Body of pancreas (tissue), 4 donors: ENCODE data around the gene PRR14. TPM values are rescaled to one million over a fixed set of nuclear protein-coding genes. Genes with fewer than 3 reads are reported as not detected.
A peak's percentile ranks its signal among the peaks of the same experiment; 100 is the strongest.

Experiments
- ATAC-seq: fragments of 150-250 bp; one replicate; pipeline ENCODE4 v1.9.1; 2016
- DNase-seq, 4 donors: peaks; one replicate each; pipeline ENCODE4 v3.0.0-alpha.2; 2019
- H3K27ac ChIP-seq, 4 donors: fragments of 200-600 bp; sonication (generic); 1 replicate in 3 of 4; 2 replicates in 1 of 4; pipeline versions ENCODE4 v1.5.1 to v1.6.1; 2016 to 2019; ENCODE audit warnings: mild to moderate bottlenecking in 1 of 4, mixed read lengths in 1 of 4, moderate library complexity in 1 of 4
- H3K27me3 ChIP-seq, 2 donors: fragments of 200-600 bp; sonication (generic); one replicate each; pipeline ENCODE4 v1.6.0; 2016; ENCODE audit warnings: mild to moderate bottlenecking in 1 of 2
- H3K36me3 ChIP-seq, 2 donors: fragments of 200-600 bp; sonication (generic); replicated peaks in 1 of 2; 2 replicates each; pipeline ENCODE4 v1.5.1; 2016; ENCODE audit warnings: low read depth in 2 of 2; ENCODE audit not compliant: insufficient read depth in 1 of 2
- H3K4me1 ChIP-seq: fragments of 200-600 bp; sonication (generic); one replicate; pipeline ENCODE4 v1.6.0; 2016
- H3K4me3 ChIP-seq, 2 donors: fragments of 200-600 bp; sonication (generic); 1 replicate in 1 of 2; 2 replicates in 1 of 2; pipeline ENCODE4 v1.5.1; 2016 to 2019
- H3K9me3 ChIP-seq, 3 donors: fragments of 200-600 bp; sonication (generic); 1 replicate in 2 of 3; 2 replicates in 1 of 3; pipeline ENCODE4 v1.5.1; 2016
- POLR2A ChIP-seq, 3 donors: fragments of 450-650 bp; IDR thresholded peaks; one replicate each; pipeline ENCODE4 v1.6.1; 2016; ENCODE audit warnings: antibody characterized with exemption in 3 of 3, mild to moderate bottlenecking in 2 of 3
- WGBS, 2 donors: methylation state at CpG; one replicate each; pipeline ENCODE4 v1.1.5; 2017; 5-methylcytosine and 5-hydroxymethylcytosine counted together
- intact Hi-C: fragments of 100-400 bp; cut with DNase I; formaldehyde crosslinking; loops from one replicate; pipeline ENCODE4 v1.15.1; 2023
- total RNA-seq, 2 donors: library from RNA; depleted of rRNA; stranded (reverse); fragments of >200 nt; gene quantifications; one replicate each; pipeline ENCODE4 v1.1.0, GENCODE V29; 2016
- TF ChIP-seq, protein P1 (sequence below), 7 experiments: fragments of 450-650 bp in 4 of 7; fragments of 200-600 bp in 3 of 7; sonication (generic) in 3 of 7; IDR thresholded peaks; one replicate each; pipeline ENCODE4 v1.5.1; 2016 to 2019; ENCODE audit warnings: antibody characterized with exemption in 7 of 7

Gene PRR14
- total RNA-seq, 2 donors from 2014 or later, result 20.5 to 65.6 TPM

DNA sequence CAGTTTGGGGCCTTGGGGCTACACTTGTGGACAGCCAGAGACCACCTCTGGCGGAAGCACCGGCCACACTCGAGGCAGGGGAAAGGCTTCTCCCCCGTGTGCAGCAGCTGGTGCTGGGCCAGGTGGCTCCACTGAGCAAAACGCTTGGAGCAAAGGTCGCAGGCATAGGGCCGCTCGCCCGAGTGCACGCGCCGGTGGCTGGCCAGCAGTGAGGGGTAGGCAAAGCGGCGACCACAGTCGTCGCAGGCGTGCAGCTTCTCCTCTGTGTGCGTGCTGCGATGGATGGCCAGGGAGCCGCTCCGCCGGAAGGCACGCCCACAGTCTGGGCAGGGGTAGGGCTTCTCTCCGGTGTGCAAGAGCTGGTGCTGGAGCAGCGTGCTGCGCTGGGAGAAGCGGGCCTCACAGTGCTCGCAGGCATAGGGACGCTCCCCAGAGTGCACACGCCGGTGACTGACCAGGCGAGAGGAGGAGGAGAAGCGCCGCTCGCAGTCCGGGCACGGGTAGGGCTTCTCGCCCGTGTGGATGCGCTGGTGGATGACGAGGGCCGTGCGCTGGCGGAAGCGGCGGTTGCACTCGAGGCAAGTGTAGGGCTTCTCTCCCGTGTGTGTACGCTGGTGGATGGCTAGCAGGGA, 46.3 kb upstream of the PRR14 start:
- no peak for DNase-seq
- ATAC-seq, result no peak
- H3K27me3 ChIP-seq, result no peaks in the 10 kb centered on the region
- H3K4me3 ChIP-seq, result no peak overlapping the region
- peaks cover 8 to 16% of the 10 kb centered on the region in 2 donors for H3K36me3 ChIP-seq
- WGBS, 2 donors, result 90 to 98% methylated on average over 8 to 49 of the region's 49 CpGs
- H3K4me1 ChIP-seq, result peaks cover 16% of the 10 kb centered on the region
- intact Hi-C loops, result no loop called here
- H3K27ac ChIP-seq, result no peak overlapping the region
- no peak for TF ChIP-seq POLR2A (IDR thresholded peaks at IDR 0.05)
- TF ChIP-seq, protein P1, sequence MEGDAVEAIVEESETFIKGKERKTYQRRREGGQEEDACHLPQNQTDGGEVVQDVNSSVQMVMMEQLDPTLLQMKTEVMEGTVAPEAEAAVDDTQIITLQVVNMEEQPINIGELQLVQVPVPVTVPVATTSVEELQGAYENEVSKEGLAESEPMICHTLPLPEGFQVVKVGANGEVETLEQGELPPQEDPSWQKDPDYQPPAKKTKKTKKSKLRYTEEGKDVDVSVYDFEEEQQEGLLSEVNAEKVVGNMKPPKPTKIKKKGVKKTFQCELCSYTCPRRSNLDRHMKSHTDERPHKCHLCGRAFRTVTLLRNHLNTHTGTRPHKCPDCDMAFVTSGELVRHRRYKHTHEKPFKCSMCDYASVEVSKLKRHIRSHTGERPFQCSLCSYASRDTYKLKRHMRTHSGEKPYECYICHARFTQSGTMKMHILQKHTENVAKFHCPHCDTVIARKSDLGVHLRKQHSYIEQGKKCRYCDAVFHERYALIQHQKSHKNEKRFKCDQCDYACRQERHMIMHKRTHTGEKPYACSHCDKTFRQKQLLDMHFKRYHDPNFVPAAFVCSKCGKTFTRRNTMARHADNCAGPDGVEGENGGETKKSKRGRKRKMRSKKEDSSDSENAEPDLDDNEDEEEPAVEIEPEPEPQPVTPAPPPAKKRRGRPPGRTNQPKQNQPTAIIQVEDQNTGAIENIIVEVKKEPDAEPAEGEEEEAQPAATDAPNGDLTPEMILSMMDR (IDR thresholded peaks at IDR 0.05), result no peak
- no peaks in the 10 kb centered on the region for H3K9me3 ChIP-seq

DNA sequence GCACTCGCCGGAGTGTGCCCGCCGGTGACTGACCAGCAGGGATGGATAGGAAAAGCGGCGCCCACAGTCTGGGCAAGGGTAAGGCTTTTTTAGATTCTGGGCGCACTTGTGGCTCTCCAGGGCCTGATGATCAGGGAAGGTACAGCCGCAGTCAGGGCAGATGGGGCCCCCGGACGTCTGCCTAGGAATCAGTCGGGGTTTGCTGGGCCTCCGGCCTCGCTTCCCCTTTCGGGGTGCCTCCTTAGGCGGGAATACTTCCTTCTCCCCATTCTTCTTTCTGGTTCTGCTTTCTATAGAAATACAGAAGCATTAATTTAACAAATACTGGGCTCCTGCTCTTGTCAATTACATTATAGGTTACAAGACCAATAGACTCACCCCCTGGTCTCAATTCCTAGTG, 45.6 kb upstream of the PRR14 start:
- H3K27me3 ChIP-seq, result no peaks in the 10 kb centered on the region
- DNase-seq, result peak in 1 of 4 donors; percentile 12
- H3K4me1 ChIP-seq, result peaks cover 17% of the 10 kb centered on the region
- TF ChIP-seq POLR2A (IDR thresholded peaks at IDR 0.05), result no peak
- 81 to 91% methylated on average over 13 to 15 of the region's 15 CpGs for WGBS, 2 donors
- H3K36me3 ChIP-seq, result peaks cover 8 to 16% of the 10 kb centered on the region in 2 donors
- no peak for ATAC-seq
- H3K9me3 ChIP-seq, result no peaks in the 10 kb centered on the region
- H3K4me3 ChIP-seq, result no peak overlapping the region
- no peak overlapping the region for H3K27ac ChIP-seq
- intact Hi-C loops, result no loop called here

DNA sequence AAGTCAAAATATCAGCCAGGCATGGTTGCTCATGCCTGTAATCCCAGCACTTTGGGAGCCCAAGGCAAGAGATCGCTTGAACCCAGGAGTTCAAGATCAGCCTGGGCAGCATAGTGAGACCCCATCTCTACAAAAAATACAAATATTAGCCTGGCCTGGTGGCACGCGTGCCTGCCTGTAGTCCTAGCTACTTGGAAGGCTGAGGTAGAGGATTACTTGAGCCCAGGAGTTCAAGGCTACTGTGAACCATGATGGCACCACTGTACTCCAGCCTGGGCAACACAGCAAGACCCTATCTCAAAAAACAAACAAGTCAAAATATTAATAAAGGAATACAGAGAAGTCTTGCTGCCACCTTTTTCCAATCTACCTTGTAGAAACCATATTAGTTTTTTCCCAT, 44.8 kb upstream of the PRR14 start:
- no peaks in the 10 kb centered on the region for H3K9me3 ChIP-seq
- peaks cover 17% of the 10 kb centered on the region for H3K4me1 ChIP-seq
- no peak overlapping the region for H3K27ac ChIP-seq
- 92 to 97% methylated on average over 3 of the region's 3 CpGs for WGBS, 2 donors
- ATAC-seq, result no peak
- no peaks in the 10 kb centered on the region for H3K27me3 ChIP-seq
- peaks cover 8 to 16% of the 10 kb centered on the region in 2 donors for H3K36me3 ChIP-seq
- intact Hi-C loops, result no loop called here
- TF ChIP-seq POLR2A (IDR thresholded peaks at IDR 0.05), result no peak
- TF ChIP-seq, protein P1 (IDR thresholded peaks at IDR 0.05), result no peak
- no peak overlapping the region for H3K4me3 ChIP-seq
- DNase-seq, result no peak

DNA sequence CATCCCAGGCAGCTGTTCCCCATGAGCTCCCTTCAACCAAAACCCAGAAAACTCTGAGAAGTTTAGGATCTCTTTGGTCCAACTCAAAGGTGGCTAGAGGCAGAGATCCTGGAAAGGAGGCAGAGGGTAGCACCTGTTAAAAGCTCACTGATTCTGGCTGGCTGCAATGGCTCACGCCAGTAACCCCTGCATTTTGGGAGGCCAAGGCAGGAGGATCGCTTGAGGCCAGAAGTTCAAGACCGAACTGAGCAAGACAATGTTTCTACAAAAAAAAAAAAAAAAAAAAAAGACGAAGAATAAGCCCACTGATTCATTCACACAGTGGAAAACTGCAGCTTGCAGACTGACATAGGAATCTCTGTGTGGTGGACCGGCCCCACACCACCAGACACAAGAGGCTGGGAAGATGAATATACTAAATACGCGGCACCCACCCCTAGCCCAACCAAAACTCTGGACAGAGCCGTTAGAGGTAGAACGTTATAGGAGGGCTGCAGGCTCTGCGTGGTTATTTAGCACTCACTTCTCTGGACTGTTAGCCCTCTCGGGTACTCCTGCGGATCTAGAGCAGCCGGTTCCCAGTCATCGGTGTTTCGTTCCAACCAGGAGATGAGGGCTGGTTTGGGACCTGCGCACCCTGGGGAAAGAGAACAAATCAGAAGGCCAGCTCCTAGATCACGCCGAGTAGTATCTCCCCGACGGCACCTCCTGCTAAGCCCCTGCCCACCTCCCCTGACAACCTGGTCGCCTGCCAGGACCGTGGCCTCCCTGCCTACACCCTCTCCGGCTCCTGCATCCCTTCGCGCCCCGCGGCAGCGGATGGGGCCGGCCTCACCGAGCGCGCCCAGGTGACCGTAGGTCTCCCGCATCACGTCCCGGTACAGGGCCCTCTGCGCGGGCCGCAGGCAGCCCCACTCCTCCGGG, 41.5 kb upstream of the PRR14 start:
- peaks cover 4 to 6% of the 10 kb centered on the region in 2 donors for H3K36me3 ChIP-seq
- peaks cover 17% of the 10 kb centered on the region for H3K4me1 ChIP-seq
- intact Hi-C loops, result no loop called here
- H3K9me3 ChIP-seq, result no peaks in the 10 kb centered on the region
- ATAC-seq, result peak; percentile 49
- peak overlapping the region; percentile 90 to 98 (median 96) for H3K27ac ChIP-seq
- TF ChIP-seq, protein P1 (IDR thresholded peaks at IDR 0.05), result peak in 1 of 7 experiments; percentile 8
- no peak for TF ChIP-seq POLR2A (IDR thresholded peaks at IDR 0.05)
- peak overlapping the region; percentile 64 to 90 for H3K4me3 ChIP-seq
- DNase-seq, result peak; percentile 52 to 61 (median 58)
- WGBS, 2 donors, result 12 to 27% methylated on average over 17 to 40 of the region's 40 CpGs
- no peaks in the 10 kb centered on the region for H3K27me3 ChIP-seq
